HepG2 (cell line): Measurements from ENCODE around the gene DSEL. TPM values are rescaled to one million over a fixed set of nuclear protein-coding genes. Genes with fewer than 3 reads are reported as not detected.

Source experiments
- ATAC-seq: fragments of 200-7000 bp; cut with Tn5 transposase; 3 replicates; pipeline ENCODE4 v1.9.1; 2020; ENCODE audit warnings: mild to moderate bottlenecking, moderate library complexity
- BruUV-seq: library from RNA; stranded (reverse); fragments of 400-500 nt; replicated peaks from 2 replicates; lab custom pipeline; 2021; lab: Mats Ljungman, UMichigan
- CTCF ChIA-PET: fragments of 300-600 bp; formaldehyde crosslinking; extraction: SDS; loops from one replicate; lab custom pipeline; 2021; ENCODE audit warnings: low total read pairs, inconsistent platforms, low intra/inter-chr PET ratio; lab: Yijun Ruan, JAX
- POLR2A ChIA-PET: fragments of 350-600 bp; sonication (Branson Sonifier 250); formaldehyde crosslinking; loops from one replicate; lab custom pipeline; 2020; ENCODE audit warnings: antibody characterized with exemption, inconsistent platforms; lab: Yijun Ruan, JAX
- DNase-seq: peaks from one replicate; pipeline ENCODE4 v3.0.0-alpha.2; 2015; ENCODE audit warnings: low spot score
- FAIRE-seq: peaks from 3 replicates; lab custom pipeline; 2011; peaks lifted over from hg19 to GRCh38; lab: Jason Lieb, UNC
- H2AFZ ChIP-seq: one replicate; pipeline ENCODE4 v1.6.1; 2011; ENCODE audit warnings: low read length, inconsistent platforms
- H3K27ac ChIP-seq: fragments of 300-600 bp; 3 replicates; pipeline ENCODE4 v1.8.0; 2011; ENCODE audit warnings: mixed run types, mild to moderate bottlenecking, mixed read lengths, low read length, inconsistent platforms; ENCODE audit not compliant: insufficient read depth; ENCODE audit errors: extremely low read length
- H3K27me3 ChIP-seq, 2 experiments: fragments of 200-600 bp in 1 of 2; 2 replicates in 1 of 2; 3 replicates in 1 of 2; pipeline versions ENCODE4 v1.6.0 to v1.8.0; 2011; ENCODE audit warnings: low read length in 2 of 2, mild to moderate bottlenecking in 2 of 2, moderate library complexity in 2 of 2, inconsistent platforms in 1 of 2; ENCODE audit not compliant: insufficient read depth in 2 of 2, control insufficient read depth in 1 of 2
- H3K36me3 ChIP-seq, 2 experiments: fragments of 200-600 bp in 1 of 2; replicated peaks in 1 of 2; 2 replicates in 1 of 2; 3 replicates in 1 of 2; pipeline versions ENCODE4 v1.5.1 to v1.8.0; 2011; ENCODE audit warnings: low read length in 2 of 2, inconsistent platforms in 1 of 2; ENCODE audit not compliant: insufficient read depth in 2 of 2, control insufficient read depth in 1 of 2
- H3K4me1 ChIP-seq: 2 replicates; pipeline ENCODE4 v1.5.1; 2012; ENCODE audit warnings: low read length, inconsistent platforms; ENCODE audit not compliant: insufficient read depth
- H3K4me2 ChIP-seq: 2 replicates; pipeline ENCODE4 v1.6.0; 2011; ENCODE audit warnings: low read depth, low read length, inconsistent platforms
- H3K4me3 ChIP-seq, 3 experiments: fragments of 200-600 bp in 1 of 3; sonication (generic), shearing (Covaris generic) in 1 of 3; replicated peaks in 1 of 3; 2 replicates each; pipeline ENCODE4 v1.5.1; 2011 to 2016; ENCODE audit warnings: low read length in 3 of 3, inconsistent platforms in 2 of 3, low read depth in 2 of 3, mild to moderate bottlenecking in 2 of 3, control low read depth in 1 of 3, mixed read lengths in 1 of 3; ENCODE audit not compliant: insufficient read depth in 1 of 3
- H3K79me2 ChIP-seq: one replicate; pipeline ENCODE4 v1.6.1; 2011; ENCODE audit warnings: low read length, inconsistent platforms; ENCODE audit not compliant: insufficient read depth
- H3K9ac ChIP-seq: 2 replicates; pipeline ENCODE4 v1.6.0; 2011; ENCODE audit warnings: mild to moderate bottlenecking, low read depth, low read length, inconsistent platforms; ENCODE audit not compliant: insufficient read depth
- H3K9me3 ChIP-seq: 2 replicates; pipeline ENCODE4 v1.5.1; 2012; ENCODE audit warnings: mild to moderate bottlenecking, low read length
- H4K20me1 ChIP-seq: 2 replicates; pipeline ENCODE4 v1.6.0; 2011; ENCODE audit warnings: inconsistent platforms, mild to moderate bottlenecking, low read length, moderate library complexity; ENCODE audit not compliant: insufficient read depth
- CBFB ChIP-seq: sonication (generic); formaldehyde crosslinking; IDR thresholded peaks from 2 replicates; pipeline ENCODE4 v1.4.0; 2020; ENCODE audit warnings: missing genetic modification reagents
- DR1 ChIP-seq: sonication (generic); formaldehyde crosslinking; IDR thresholded peaks from 2 replicates; pipeline ENCODE4 v1.8.0; 2021; ENCODE audit warnings: mild to moderate bottlenecking, missing genetic modification reagents, inconsistent platforms
- ELF3 ChIP-seq: IDR thresholded peaks from 2 replicates; pipeline ENCODE4 v1.6.1; 2016; ENCODE audit warnings: missing genetic modification reagents, missing compliant biosample characterization
- FOXA3 ChIP-seq: IDR thresholded peaks from 2 replicates; pipeline ENCODE4 v1.6.1; 2016; ENCODE audit warnings: missing genetic modification reagents, missing compliant biosample characterization
- NFIC ChIP-seq: IDR thresholded peaks from 2 replicates; pipeline ENCODE4 v1.6.1; 2012; ENCODE audit warnings: mild to moderate bottlenecking, low read length, inconsistent platforms
- SKI ChIP-seq: fragments of 450-650 bp; IDR thresholded peaks from one replicate; pipeline ENCODE4 v1.6.1; 2018; ENCODE audit warnings: mild to moderate bottlenecking; ENCODE audit not compliant: partially characterized antibody
- ZBTB26 ChIP-seq: IDR thresholded peaks from 2 replicates; pipeline ENCODE4 v1.6.1; 2016; ENCODE audit warnings: missing compliant biosample characterization, missing genetic modification reagents, borderline replicate concordance
- ZNF737 ChIP-seq: sonication (generic); formaldehyde crosslinking; IDR thresholded peaks from 2 replicates; pipeline ENCODE4 v1.5.0; 2020; ENCODE audit warnings: missing genetic modification reagents, mild to moderate bottlenecking, borderline replicate concordance
- WGBS: methylation state at CpG from one replicate; pipeline ENCODE4 v1.1.6; 2017; ENCODE audit warnings: low lambda C conversion rate; 5-methylcytosine and 5-hydroxymethylcytosine counted together
- in situ Hi-C: cut with HindIII; loops from 2 replicates; pipeline ENCODE4 v1.10.0; 2017; ENCODE audit warnings: low pct_unique_long_range_greater_than_20kb; ENCODE audit not compliant: extremely low pct_ligation_motif_present
- intact Hi-C: fragments of 100-400 bp; cut with micrococcal nuclease; formaldehyde crosslinking; loops from one replicate; pipeline ENCODE4 v1.10.0; 2022; ENCODE audit not compliant: unreplicated experiment
- polyA plus RNA-seq, 8 experiments: library from polyadenylated mRNA; depleted of rRNA in 3 of 8; stranded (reverse) in 7 of 8; unstranded in 1 of 8; fragments of >200 nt; fragmentation: Illumina TruSeq in 4 of 8; extraction: Trizol in 4 of 8; gene quantifications; 2 replicates each; pipeline versions ENCODE4 v1.2.1 to v1.2.3, GENCODE V29; 2011 to 2016; ENCODE audit warnings: low read depth in 4 of 8, missing spikeins in 1 of 8, mixed read lengths in 1 of 8; ENCODE audit not compliant: insufficient read depth in 1 of 8
- total RNA-seq, 5 experiments: library from RNA; depleted of rRNA; stranded (reverse); fragments of >200 nt; fragmentation: Illumina TruSeq; extraction: Trizol; gene quantifications; 2 replicates each; pipeline ENCODE4 v1.2.3, GENCODE V29; 2016; ENCODE audit warnings: low read depth in 1 of 5
- TF ChIP-seq, protein P1 (sequence below): sonication (generic); formaldehyde crosslinking; IDR thresholded peaks from 2 replicates; pipeline ENCODE4 v1.8.1; 2023; ENCODE audit warnings: mild to moderate bottlenecking, missing genetic modification reagents

Gene DSEL
- total and polyA plus RNA-seq, 2 of the 13 experiments (the other 11 are each of a cell fraction or from before 2014, with no cell fraction given), result 0.07 to 0.11 TPM

GRCh38 chr18:67518566-67518965 is 2.0 kb upstream of the DSEL start:
- DNase-seq (no peak), ATAC-seq (no peak), FAIRE-seq (no peak)
- Histone ChIP-seq H3K79me2 (no peaks in the 10 kb centered on the region), H4K20me1 (no peaks in the 10 kb centered on the region), H3K27me3 (peaks cover 0 to 20% of the 10 kb centered on the region in 2 experiments; a peak in 2 of 5 replicates), H3K27ac (no peak overlapping the region), H3K4me2 (no peak overlapping the region), H3K4me1 (peaks cover 7% of the 10 kb centered on the region), H3K9me3 (no peaks in the 10 kb centered on the region), H2AFZ (no peak overlapping the region), H3K9ac (no peak overlapping the region), H3K36me3 (no peaks in the 10 kb centered on the region), H3K4me3 (no peak overlapping the region)
- ChIA-PET CTCF (no interaction called here), POLR2A (no interaction called here)
- intact Hi-C loops (loop anchor here (10.0 kb wide), 2 partner anchors 134 to 1196 kb away; partner anchors contain the start of gene TMX3), in situ Hi-C loops (loop anchor here (5.0 to 10.0 kb wide), 2 partner anchors 301 to 1106 kb away; no protein-coding TSS in a partner anchor)
- no TSS peak for BruUV-seq
- TF ChIP-seq NFIC (no peak), DR1 (CRISPR knock-in tag) (no peak), FOXA3 (CRISPR knock-in tag) (no peak), SKI (no peak), CBFB (CRISPR knock-in tag) (no peak), ZNF737 (CRISPR knock-in tag) (no peak), ELF3 (CRISPR knock-in tag) (no peak), ZBTB26 (no peak)
- TF ChIP-seq, protein P1, sequence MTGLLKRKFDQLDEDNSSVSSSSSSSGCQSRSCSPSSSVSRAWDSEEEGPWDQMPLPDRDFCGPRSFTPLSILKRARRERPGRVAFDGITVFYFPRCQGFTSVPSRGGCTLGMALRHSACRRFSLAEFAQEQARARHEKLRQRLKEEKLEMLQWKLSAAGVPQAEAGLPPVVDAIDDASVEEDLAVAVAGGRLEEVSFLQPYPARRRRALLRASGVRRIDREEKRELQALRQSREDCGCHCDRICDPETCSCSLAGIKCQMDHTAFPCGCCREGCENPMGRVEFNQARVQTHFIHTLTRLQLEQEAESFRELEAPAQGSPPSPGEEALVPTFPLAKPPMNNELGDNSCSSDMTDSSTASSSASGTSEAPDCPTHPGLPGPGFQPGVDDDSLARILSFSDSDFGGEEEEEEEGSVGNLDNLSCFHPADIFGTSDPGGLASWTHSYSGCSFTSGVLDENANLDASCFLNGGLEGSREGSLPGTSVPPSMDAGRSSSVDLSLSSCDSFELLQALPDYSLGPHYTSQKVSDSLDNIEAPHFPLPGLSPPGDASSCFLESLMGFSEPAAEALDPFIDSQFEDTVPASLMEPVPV (CRISPR knock-in tag), result no peak
- 21% methylated on average over 5 of the region's 5 CpGs for WGBS
